ENCODE measurements around the gene MFAP4. TPM values are rescaled to one million over a fixed set of nuclear protein-coding genes. Genes with fewer than 3 reads are reported as not detected.

The MFAP4 gene
- total RNA-seq, 1 experiment from 2014 or later = not detected

DNA sequence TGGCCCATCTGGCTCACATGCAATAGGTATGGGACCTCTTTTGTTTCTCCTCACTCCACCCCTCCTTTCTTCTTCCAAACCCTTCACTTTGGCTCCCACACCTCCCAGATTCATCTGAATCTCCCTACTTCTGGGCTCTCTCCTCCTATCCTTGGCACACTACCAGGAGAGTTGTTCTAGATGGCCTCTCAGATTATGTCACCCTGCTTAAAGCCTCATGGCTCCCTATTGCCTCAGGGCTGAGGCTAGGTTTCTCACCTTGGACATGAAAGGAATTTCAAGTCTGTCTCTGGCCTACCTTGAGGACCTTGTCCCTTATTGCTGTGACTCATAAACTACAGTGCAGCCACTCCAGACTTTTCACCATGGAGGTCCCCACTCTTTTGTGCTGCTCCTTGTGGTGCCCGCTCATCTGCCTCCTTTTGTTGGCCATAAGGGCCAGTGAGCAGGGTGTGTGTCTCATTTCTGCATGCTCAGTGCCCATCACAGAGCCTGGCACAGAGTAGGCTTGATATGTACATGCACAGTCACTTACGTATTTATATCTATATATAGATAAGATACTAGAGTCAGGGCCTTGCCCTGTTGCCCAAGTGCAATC lies 1.0 kb upstream of the MFAP4 start:
- Histone ChIP-seq H3K27ac (ENCODE audit: low read length) (no peak overlapping the region), H3K9ac (ENCODE audit: low read length) (no peak overlapping the region), H4K20me1 (ENCODE audit: low read length) (no peaks in the 10 kb centered on the region), H3K27me3 (ENCODE audit: low read length) (no peaks in the 10 kb centered on the region), H3K9me2 (replicated peaks; ENCODE audit: low read length) (no peaks in the 10 kb centered on the region), H3K4me1 (ENCODE audit: insufficient read depth, low read length) (peaks cover 13% of the 10 kb centered on the region; the same call in 1 of the 2 replicates), H3K9me3 (ENCODE audit: low read length) (no peaks in the 10 kb centered on the region), H3K4me3 (ENCODE audit: low read length) (no peak overlapping the region), H3F3A (ENCODE audit: low read length, unreplicated experiment) (no peaks in the 10 kb centered on the region), H3K4me2 (ENCODE audit: low read length) (no peak overlapping the region), H2AFZ (ENCODE audit: low read length) (no peak overlapping the region), H3K36me3 (ENCODE audit: low read depth, low read length) (peaks cover 4% of the 10 kb centered on the region; the same call in 1 of the 2 replicates), H3K79me2 (ENCODE audit: low read length) (no peaks in the 10 kb centered on the region)
- no peak for ATAC-seq
- intact Hi-C loops (cut with micrococcal nuclease) = no loop called here
- TF ChIP-seq EZH2phosphoT487 (IDR thresholded peaks at IDR 0.05; ENCODE audit: borderline replicate concordance, low read length) = no peak
- no peak for TF ChIP-seq EZH2 (IDR thresholded peaks at IDR 0.05; ENCODE audit: low read length, unreplicated experiment)
- TF ChIP-seq, protein P1, sequence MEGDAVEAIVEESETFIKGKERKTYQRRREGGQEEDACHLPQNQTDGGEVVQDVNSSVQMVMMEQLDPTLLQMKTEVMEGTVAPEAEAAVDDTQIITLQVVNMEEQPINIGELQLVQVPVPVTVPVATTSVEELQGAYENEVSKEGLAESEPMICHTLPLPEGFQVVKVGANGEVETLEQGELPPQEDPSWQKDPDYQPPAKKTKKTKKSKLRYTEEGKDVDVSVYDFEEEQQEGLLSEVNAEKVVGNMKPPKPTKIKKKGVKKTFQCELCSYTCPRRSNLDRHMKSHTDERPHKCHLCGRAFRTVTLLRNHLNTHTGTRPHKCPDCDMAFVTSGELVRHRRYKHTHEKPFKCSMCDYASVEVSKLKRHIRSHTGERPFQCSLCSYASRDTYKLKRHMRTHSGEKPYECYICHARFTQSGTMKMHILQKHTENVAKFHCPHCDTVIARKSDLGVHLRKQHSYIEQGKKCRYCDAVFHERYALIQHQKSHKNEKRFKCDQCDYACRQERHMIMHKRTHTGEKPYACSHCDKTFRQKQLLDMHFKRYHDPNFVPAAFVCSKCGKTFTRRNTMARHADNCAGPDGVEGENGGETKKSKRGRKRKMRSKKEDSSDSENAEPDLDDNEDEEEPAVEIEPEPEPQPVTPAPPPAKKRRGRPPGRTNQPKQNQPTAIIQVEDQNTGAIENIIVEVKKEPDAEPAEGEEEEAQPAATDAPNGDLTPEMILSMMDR (conservative IDR thresholded peaks at IDR 0.05; ENCODE audit: low read depth, low read length) = no peak
- ChIA-PET CTCF (no interaction called here), POLR2A (ENCODE audit: unreplicated experiment) (no interaction called here)
- DNase-seq = peak; percentile 39
- BruUV-seq (replicated peaks) = no TSS peak

DNA sequence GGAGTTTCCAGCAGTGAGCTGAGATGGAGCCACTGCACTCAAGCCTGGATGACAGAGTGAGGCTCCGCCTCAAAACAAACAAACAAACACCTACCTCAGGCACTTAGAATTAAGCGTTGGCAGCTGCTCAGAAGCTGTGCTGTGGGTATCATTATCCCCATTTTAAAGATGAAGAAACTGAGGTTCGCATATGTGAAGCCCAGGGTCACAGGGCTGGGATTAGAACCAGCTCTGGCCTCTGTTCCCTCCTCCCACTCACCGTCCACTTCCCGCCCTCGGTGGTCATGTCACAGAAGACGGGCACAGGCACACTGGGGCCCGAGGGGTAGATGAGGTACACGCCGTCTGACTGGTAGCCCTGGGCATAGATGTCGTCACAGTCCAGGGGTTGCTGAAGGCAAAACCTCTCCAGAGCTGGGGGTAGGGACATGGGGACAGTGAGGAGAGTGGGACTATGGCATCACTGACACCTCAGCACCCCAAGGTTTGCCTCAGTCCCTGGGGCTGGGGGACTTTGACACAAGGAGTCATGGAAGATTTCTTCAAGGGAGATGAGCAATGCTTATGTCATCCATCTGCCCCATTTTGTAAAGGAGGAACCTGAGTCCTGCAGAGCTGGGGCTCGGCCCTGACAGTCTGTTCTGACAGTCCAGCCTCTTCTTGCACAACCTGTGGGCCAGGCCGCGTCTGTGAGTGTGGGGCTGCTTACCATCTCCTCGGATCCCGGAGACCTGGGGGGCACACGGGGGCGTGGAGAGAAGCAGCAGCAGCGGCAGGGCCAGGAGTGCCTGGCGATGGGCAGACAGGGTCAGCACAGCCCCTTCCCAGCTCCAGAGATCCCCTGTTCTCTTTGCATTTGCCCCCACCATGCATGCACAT lies 700 bp downstream of the MFAP4 start:
- ChIA-PET CTCF (no interaction called here), POLR2A (ENCODE audit: unreplicated experiment) (no interaction called here)
- Histone ChIP-seq H3K9ac (ENCODE audit: low read length) (no peak overlapping the region), H3K27ac (ENCODE audit: low read length) (no peak overlapping the region), H3K9me2 (replicated peaks; ENCODE audit: low read length) (no peaks in the 10 kb centered on the region), H3F3A (ENCODE audit: low read length, unreplicated experiment) (no peaks in the 10 kb centered on the region), H3K4me2 (ENCODE audit: low read length) (no peak overlapping the region), H3K27me3 (ENCODE audit: low read length) (no peaks in the 10 kb centered on the region), H3K4me3 (ENCODE audit: low read length) (no peak overlapping the region), H2AFZ (ENCODE audit: low read length) (no peak overlapping the region), H3K79me2 (ENCODE audit: low read length) (0 out of 2 replicates have a peak, but pooled peaks cover under 1% of the 10 kb centered on the region), H3K9me3 (ENCODE audit: low read length) (no peaks in the 10 kb centered on the region), H3K36me3 (ENCODE audit: low read depth, low read length) (peaks cover 13% of the 10 kb centered on the region; the same call in 1 of the 2 replicates), H3K4me1 (ENCODE audit: insufficient read depth, low read length) (peaks cover 13% of the 10 kb centered on the region; the same call in 1 of the 2 replicates), H4K20me1 (ENCODE audit: low read length) (no peaks in the 10 kb centered on the region)
- TF ChIP-seq EZH2 (IDR thresholded peaks at IDR 0.05; ENCODE audit: low read length, unreplicated experiment) (no peak), EZH2phosphoT487 (IDR thresholded peaks at IDR 0.05; ENCODE audit: borderline replicate concordance, low read length) (no peak)
- TF ChIP-seq, protein P1 (conservative IDR thresholded peaks at IDR 0.05; ENCODE audit: low read depth, low read length) = no peak
- BruUV-seq (replicated peaks) = no TSS peak
- intact Hi-C loops (cut with micrococcal nuclease) = no loop called here
- ATAC-seq = peak; percentile 77
- DNase-seq = peak; percentile 81
